HEK293T (cell line): ENCODE data around the gene MED12L.

Source experiments
- ELF4 ChIP-seq: fragments of 450-650 bp; IDR thresholded peaks from 2 replicates; pipeline ENCODE4 v1.6.1; 2017; ENCODE audit warnings: antibody characterized with exemption
- SUZ12 ChIP-seq: fragments of 450-650 bp; IDR thresholded peaks from 2 replicates; pipeline ENCODE4 v1.6.1; 2016; ENCODE audit warnings: mild to moderate bottlenecking

- TF ChIP-seq ELF4 (no peak), SUZ12 (no peak)
Measured at GRCh38 chr3:151350656-151351055, 265.2 kb downstream of the MED12L start.
